ENCODE data around the gene GAS5.

The GAS5 gene

DNA sequence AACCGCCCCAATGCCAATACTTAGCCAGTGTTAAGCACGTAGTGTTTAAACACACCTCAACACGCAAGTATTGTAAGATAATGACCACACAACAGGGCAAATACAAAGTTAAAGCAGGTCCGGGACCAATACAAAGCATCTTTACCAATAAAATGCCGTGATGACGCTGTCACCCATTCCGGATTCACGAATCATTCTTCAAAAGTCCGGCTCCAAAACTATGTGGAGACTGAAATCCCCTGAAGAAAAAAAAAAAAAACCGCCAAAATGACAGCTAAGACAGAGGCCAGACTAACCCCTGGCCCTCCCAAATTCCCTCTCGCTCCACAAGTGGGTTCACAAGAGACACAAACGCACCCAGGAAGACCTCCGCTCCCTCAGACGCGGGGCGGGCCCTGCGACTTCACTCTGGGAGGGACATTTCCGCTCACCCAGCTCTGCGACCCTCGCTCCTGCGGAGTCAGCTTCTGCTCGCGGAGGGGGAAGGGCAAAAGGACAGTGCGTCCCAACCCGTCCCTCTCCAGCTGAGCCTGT lies 43.9 kb downstream of the GAS5 start:
- no peak for DNase-seq

DNA sequence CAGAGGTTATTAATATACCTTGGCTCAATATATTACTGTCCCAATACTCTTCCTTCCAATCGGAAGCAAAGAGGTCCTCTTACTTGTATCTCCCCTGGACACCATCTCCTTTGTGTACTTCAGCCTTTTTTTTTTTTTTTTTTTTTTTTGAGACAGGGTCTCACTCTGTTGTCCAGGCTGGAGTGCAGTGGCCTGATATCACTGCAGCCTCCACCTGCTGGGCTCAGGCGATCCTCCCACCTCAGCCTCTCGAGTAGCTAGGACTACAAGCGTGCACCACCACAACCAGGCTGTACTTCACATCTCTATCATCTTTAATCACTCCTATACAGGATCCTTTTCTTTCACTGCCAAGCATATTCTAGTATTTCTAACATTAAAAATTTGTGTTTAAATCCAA lies 46.1 kb downstream of the GAS5 start:
- DNase-seq = no peak

- no peak for DNase-seq
Observed at GRCh38 chr1:173818459-173818858, 49.3 kb downstream of the GAS5 start.

Data from stimulated activated CD4-positive, alpha-beta T cell treated with anti-CD3 and anti-CD28 coated beads, Interleukin-2, amount 100 ng/mL, for 24 hours (primary cell).